SK-N-SH (cell line): ENCODE measurements around the gene RRAD.

Source experiments
- FOSL2 ChIP-seq: IDR thresholded peaks from 2 replicates; pipeline ENCODE4 v1.4.0; 2012; ENCODE audit warnings: low read depth, mild to moderate bottlenecking, moderate library complexity, borderline replicate concordance
- JUND ChIP-seq: IDR thresholded peaks from 2 replicates; pipeline ENCODE4 v1.4.0; 2012
- SMC3 ChIP-seq: IDR thresholded peaks from 2 replicates; pipeline ENCODE4 v1.6.1; 2012; ENCODE audit warnings: low read depth, low read length, improper control_type of control experiment
- TF ChIP-seq, protein P1 (sequence below): fragments of 200-600 bp; sonication (generic); IDR thresholded peaks from 2 replicates; pipeline ENCODE4 v1.6.1; 2017; ENCODE audit warnings: antibody characterized with exemption, mild to moderate bottlenecking, moderate library complexity

DNA sequence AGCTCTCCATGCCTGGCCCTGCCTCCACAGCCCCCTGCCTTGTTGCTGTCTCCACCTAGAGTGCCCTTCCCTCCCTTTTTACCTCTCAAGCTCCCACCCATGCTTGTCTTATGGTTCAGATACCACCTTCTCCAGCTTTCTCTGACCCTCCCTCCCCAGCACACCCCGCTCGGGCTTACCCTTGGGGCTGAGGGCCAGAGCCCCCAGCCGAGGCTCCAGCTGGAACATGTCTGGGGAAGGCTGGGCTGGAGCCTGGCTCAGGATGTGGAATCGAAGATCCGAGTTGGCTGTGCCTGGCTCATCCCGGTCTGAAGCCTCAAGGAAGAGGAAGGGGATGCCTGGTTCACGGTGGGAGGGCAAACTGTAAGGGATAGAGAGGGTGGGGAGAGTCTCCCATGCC, 10.3 kb downstream of the RRAD start:
- TF ChIP-seq, protein P1, sequence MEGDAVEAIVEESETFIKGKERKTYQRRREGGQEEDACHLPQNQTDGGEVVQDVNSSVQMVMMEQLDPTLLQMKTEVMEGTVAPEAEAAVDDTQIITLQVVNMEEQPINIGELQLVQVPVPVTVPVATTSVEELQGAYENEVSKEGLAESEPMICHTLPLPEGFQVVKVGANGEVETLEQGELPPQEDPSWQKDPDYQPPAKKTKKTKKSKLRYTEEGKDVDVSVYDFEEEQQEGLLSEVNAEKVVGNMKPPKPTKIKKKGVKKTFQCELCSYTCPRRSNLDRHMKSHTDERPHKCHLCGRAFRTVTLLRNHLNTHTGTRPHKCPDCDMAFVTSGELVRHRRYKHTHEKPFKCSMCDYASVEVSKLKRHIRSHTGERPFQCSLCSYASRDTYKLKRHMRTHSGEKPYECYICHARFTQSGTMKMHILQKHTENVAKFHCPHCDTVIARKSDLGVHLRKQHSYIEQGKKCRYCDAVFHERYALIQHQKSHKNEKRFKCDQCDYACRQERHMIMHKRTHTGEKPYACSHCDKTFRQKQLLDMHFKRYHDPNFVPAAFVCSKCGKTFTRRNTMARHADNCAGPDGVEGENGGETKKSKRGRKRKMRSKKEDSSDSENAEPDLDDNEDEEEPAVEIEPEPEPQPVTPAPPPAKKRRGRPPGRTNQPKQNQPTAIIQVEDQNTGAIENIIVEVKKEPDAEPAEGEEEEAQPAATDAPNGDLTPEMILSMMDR = no peak
- TF ChIP-seq SMC3 (no peak), FOSL2 (no peak), JUND (no peak)
